Aortic smooth muscle cell (primary cell): Measurements from ENCODE around the gene AHSP. TPM values are rescaled to one million over a fixed set of nuclear protein-coding genes. Genes with fewer than 3 reads are reported as not detected.

Experiments
- total RNA-seq: library from RNA; depleted of rRNA; stranded (reverse); fragments of >200 nt; gene quantifications from 2 replicates; pipeline ENCODE4 v1.2.3, GENCODE V29; 2014

AHSP gene
- total RNA-seq, result not detected in 2 replicates

GRCh38 chr16:31527734-31528274, at the start of gene AHSP:
Gene AHSP (plus strand): TSS chr16:31527900. CDS start chr16:31528140, 240 bp downstream.

DNA sequence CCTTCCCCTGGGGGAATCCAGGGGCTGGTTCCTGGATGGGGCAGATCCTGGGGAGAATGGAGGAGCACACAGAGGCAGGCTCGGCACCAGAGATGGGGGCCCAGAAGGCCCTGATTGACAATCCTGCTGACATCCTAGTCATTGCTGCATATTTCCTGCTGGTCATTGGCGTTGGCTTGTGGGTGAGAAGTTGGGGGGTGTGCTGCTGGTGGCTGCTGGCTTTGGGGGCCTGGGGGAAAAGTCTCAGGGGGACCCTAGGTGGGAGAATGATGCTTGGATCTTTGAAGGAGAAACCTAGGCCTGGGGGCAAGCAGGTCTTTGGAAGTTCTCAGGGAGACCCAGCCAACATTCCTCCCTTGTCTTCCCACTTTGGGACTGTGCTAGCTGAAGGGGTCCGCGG, 44.6 kb upstream of the AHSP start, which contains the start of gene SLC5A2:
Gene SLC5A2 (plus strand): TSS at position 43 of the 400 bp plus-strand sequence. CDS start 14 bp downstream, at position 57.

GRCh38 chr16:31507929-31508705, 19.6 kb upstream of the AHSP start, which contains the start of gene RUSF1:
Gene RUSF1 (minus strand): TSS chr16:31508391. CDS start chr16:31508373, 18 bp downstream.

Other genes with a start within 250 kb of the AHSP start
- 0.12 and 0.26 TPM in 2 replicates for gene ITGAX, start 172.7 kb upstream of the AHSP start, total RNA-seq
- not detected in 2 replicates for gene ITGAD, start 134.6 kb upstream of the AHSP start, total RNA-seq
- gene COX6A2, start 99.5 kb upstream of the AHSP start, total RNA-seq, result not detected in 2 replicates
- 0.12 and 0.26 TPM in 2 replicates for gene ZNF843, start 85.1 kb upstream of the AHSP start, total RNA-seq
- 10.3 and 11.1 TPM in 2 replicates for gene ARMC5, start 68.4 kb upstream of the AHSP start, total RNA-seq
- 21.8 and 27.7 TPM in 2 replicates for gene TGFB1I1, start 55.7 kb upstream of the AHSP start, total RNA-seq
- 0.06 TPM in 1 of 2 replicates, not detected in the other for gene SLC5A2, start 44.8 kb upstream of the AHSP start, total RNA-seq
- gene RUSF1, start 19.5 kb upstream of the AHSP start, total RNA-seq, result 43.7 and 51.2 TPM in 2 replicates